ENCODE measurements around the gene CHMP5.

Gene CHMP5

GRCh38 chr9:33244137-33244784 is 20.6 kb upstream of the CHMP5 start:
- DNase-seq: no peak

GRCh38 chr9:33245341-33245740 is 19.5 kb upstream of the CHMP5 start:
- DNase-seq: no peak

GRCh38 chr9:33246269-33246860 is 18.5 kb upstream of the CHMP5 start:
- DNase-seq: no peak

- no peak for DNase-seq
Measured at GRCh38 chr9:33248606-33249005, 16.2 kb upstream of the CHMP5 start.

GRCh38 chr9:33249087-33249658 is 15.7 kb upstream of the CHMP5 start:
- no peak for DNase-seq

- DNase-seq: no peak
Measured at GRCh38 chr9:33249983-33250382, 14.9 kb upstream of the CHMP5 start.

GRCh38 chr9:33250458-33250995 is 14.3 kb upstream of the CHMP5 start:
- no peak for DNase-seq

GRCh38 chr9:33254211-33254610 is 10.6 kb upstream of the CHMP5 start:
- DNase-seq: no peak

GRCh38 chr9:33255014-33255413 is 9.8 kb upstream of the CHMP5 start:
- DNase-seq: no peak

- DNase-seq: no peak
Measured at GRCh38 chr9:33255471-33255870, 9.4 kb upstream of the CHMP5 start.

GRCh38 chr9:33256236-33256635 is 8.6 kb upstream of the CHMP5 start:
- DNase-seq: no peak

- no peak for DNase-seq
Measured at GRCh38 chr9:33257276-33257675, 7.6 kb upstream of the CHMP5 start.

GRCh38 chr9:33260372-33260771 is 4.5 kb upstream of the CHMP5 start:
- no peak for DNase-seq

GRCh38 chr9:33263131-33264002 is 1.5 kb upstream of the CHMP5 start:
- DNase-seq: no peak

GRCh38 chr9:33264003-33264472 is 811 bp upstream of the CHMP5 start:
- DNase-seq: peak; percentile 44

GRCh38 chr9:33265211-33265865 is 489 bp downstream of the CHMP5 start:
- peak; percentile 28 for DNase-seq

GRCh38 chr9:33267151-33267767 is 2.4 kb downstream of the CHMP5 start:
- DNase-seq: no peak

- no peak for DNase-seq
Measured at GRCh38 chr9:33270146-33270545, 5.3 kb downstream of the CHMP5 start.

- DNase-seq: no peak
Measured at GRCh38 chr9:33272061-33272460, 7.2 kb downstream of the CHMP5 start.

GRCh38 chr9:33273266-33273971 is 8.6 kb downstream of the CHMP5 start:
- DNase-seq: no peak

- no peak for DNase-seq
Measured at GRCh38 chr9:33273972-33274328, 9.1 kb downstream of the CHMP5 start.

GRCh38 chr9:33277484-33277883 is 12.6 kb downstream of the CHMP5 start:
- DNase-seq: no peak
